ENCODE data around the gene CDSN.

- no peak for TF ChIP-seq MAX (IDR thresholded peaks at IDR 0.05)
- TF ChIP-seq JUN (IDR thresholded peaks at IDR 0.05; ENCODE audit: low read depth, low read length): no peak
- peak; percentile 12 to 42 (median 41); a peak in 2 of 4 replicates for TF ChIP-seq CTCF (IDR thresholded peaks at IDR 0.05; ENCODE audit: control extremely low read depth in 1 of 3, insufficient read depth in 1 of 3, low read depth in 1 of 3, low read length in 3 of 3)
- TF ChIP-seq RAD21 (IDR thresholded peaks at IDR 0.05 in 1 of 2, conservative IDR thresholded peaks at IDR 0.05 in 1 of 2; ENCODE audit: low read depth in 2 of 2, low read length in 2 of 2): peak; percentile 18 to 26; a peak in 1 of 4 replicates
- TF ChIP-seq SIRT6 (IDR thresholded peaks at IDR 0.05; ENCODE audit: low read length): no peak
- TF ChIP-seq USF2 (IDR thresholded peaks at IDR 0.05; ENCODE audit: low read length): no peak
Observed at GRCh38 chr6:31158863-31159855, 38.9 kb upstream of the CDSN start.

Measured in H1 (cell line).